HEK293T (cell line): ENCODE data around the gene ULBP1.
"Not testable (repeated sequence)": the region's sequence is repeated elsewhere in the genome, so short reads cannot be mapped to it uniquely, and the experiment has no call there.

Experiments used
- CTCF ChIA-PET: fragments of 350-600 bp; formaldehyde crosslinking; extraction: SDS; loops from one replicate; lab custom pipeline; 2021; ENCODE audit warnings: antibody characterized with exemption, inconsistent platforms; lab: Yijun Ruan, JAX
- POLR2A ChIA-PET: fragments of 350-600 bp; formaldehyde crosslinking; extraction: SDS; loops from one replicate; lab custom pipeline; 2020; ENCODE audit warnings: antibody characterized with exemption, inconsistent platforms; lab: Yijun Ruan, JAX
- DNase-seq: peaks from one replicate; pipeline ENCODE4 v3.0.0; 2012; ENCODE audit warnings: mixed read lengths; ENCODE audit errors: extremely low spot score
- ARNT ChIP-seq: fragments of 450-650 bp; IDR thresholded peaks from 2 replicates; pipeline ENCODE4 v1.6.1; 2017; ENCODE audit warnings: mild to moderate bottlenecking
- BHLHE40 ChIP-seq: fragments of 450-650 bp; IDR thresholded peaks from 2 replicates; pipeline ENCODE4 v1.6.1; 2016; ENCODE audit warnings: mild to moderate bottlenecking, moderate library complexity, borderline replicate concordance
- CTBP1 ChIP-seq: fragments of 450-650 bp; IDR thresholded peaks from 2 replicates; pipeline ENCODE4 v1.6.1; 2016; ENCODE audit warnings: borderline replicate concordance
- ELF4 ChIP-seq: fragments of 450-650 bp; IDR thresholded peaks from 2 replicates; pipeline ENCODE4 v1.6.1; 2017; ENCODE audit warnings: antibody characterized with exemption
- FOXA1 ChIP-seq: fragments of 450-650 bp; IDR thresholded peaks from 2 replicates; pipeline ENCODE4 v1.6.1; 2016; ENCODE audit warnings: mild to moderate bottlenecking
- FOXK2 ChIP-seq: fragments of 450-650 bp; IDR thresholded peaks from 2 replicates; pipeline ENCODE4 v1.6.1; 2016; ENCODE audit warnings: mild to moderate bottlenecking
- FOXM1 ChIP-seq: fragments of 450-650 bp; IDR thresholded peaks from 2 replicates; pipeline ENCODE4 v1.6.1; 2017; ENCODE audit warnings: mild to moderate bottlenecking, borderline replicate concordance
- HDGF ChIP-seq: fragments of 450-650 bp; IDR thresholded peaks from 2 replicates; pipeline ENCODE4 v1.6.1; 2017; ENCODE audit warnings: antibody characterized with exemption, borderline replicate concordance
- L3MBTL2 ChIP-seq: fragments of 450-650 bp; conservative IDR thresholded peaks from 2 replicates; pipeline ENCODE4 v1.6.1; 2016; ENCODE audit warnings: mild to moderate bottlenecking
- LEF1 ChIP-seq: fragments of 450-650 bp; IDR thresholded peaks from 2 replicates; pipeline ENCODE4 v1.6.1; 2017; ENCODE audit warnings: mild to moderate bottlenecking, borderline replicate concordance
- NFRKB ChIP-seq: fragments of 450-650 bp; IDR thresholded peaks from 2 replicates; pipeline ENCODE4 v1.6.1; 2016; ENCODE audit warnings: mild to moderate bottlenecking, moderate library complexity
- PKNOX1 ChIP-seq: fragments of 450-650 bp; IDR thresholded peaks from 2 replicates; pipeline ENCODE4 v1.6.1; 2016
- SP1 ChIP-seq: fragments of 450-650 bp; IDR thresholded peaks from 2 replicates; pipeline ENCODE4 v1.6.1; 2017
- SUZ12 ChIP-seq: fragments of 450-650 bp; IDR thresholded peaks from 2 replicates; pipeline ENCODE4 v1.6.1; 2016; ENCODE audit warnings: mild to moderate bottlenecking
- TARDBP ChIP-seq: fragments of 450-650 bp; IDR thresholded peaks from 2 replicates; pipeline ENCODE4 v1.6.1; 2016
- ZNF384 ChIP-seq: fragments of 450-650 bp; IDR thresholded peaks from 2 replicates; pipeline ENCODE4 v1.6.1; 2016

The ULBP1 gene

GRCh38 chr6:149988550-149989346 is 25.0 kb downstream of the ULBP1 start:
- DNase-seq: no peak
- TF ChIP-seq ELF4 (no peak), LEF1 (no peak), PKNOX1 (no peak), FOXM1 (no peak), FOXK2 (no peak), ZNF384 (no peak), SUZ12 (no peak), FOXA1 (no peak), SP1 (no peak), CTBP1 (no peak), NFRKB (no peak), TARDBP (no peak), L3MBTL2 (no peak), ARNT (no peak), BHLHE40 (no peak), HDGF (no peak)
- ChIA-PET CTCF (no interaction called here), POLR2A (interaction anchor here (0.6 to 1.6 kb wide), 2 partner anchors 25 to 1772 kb away, joined by 3 to 6 read pairs; partner anchors contain the start of gene ULBP1)

GRCh38 chr6:149990212-149990660 is 26.5 kb downstream of the ULBP1 start:
- ChIA-PET POLR2A (interaction anchor here (1.2 to 1.6 kb wide), 2 partner anchors 26 to 38 kb away, joined by 3 to 6 read pairs; partner anchors contain the start of gene ULBP1), CTCF (interaction anchor here (1.0 kb wide), 1 partner anchor 17 kb away, joined by 4 read pairs; no protein-coding TSS in a partner anchor)
- DNase-seq: peak; percentile 31
- no peak for TF ChIP-seq CTBP1
- TF ChIP-seq NFRKB: no peak
- no peak for TF ChIP-seq FOXK2
- no peak for TF ChIP-seq LEF1
- no peak for TF ChIP-seq ZNF384
- no peak for TF ChIP-seq ARNT
- TF ChIP-seq TARDBP: no peak
- no peak for TF ChIP-seq BHLHE40
- TF ChIP-seq FOXM1: no peak
- no peak for TF ChIP-seq FOXA1
- no peak for TF ChIP-seq L3MBTL2
- TF ChIP-seq PKNOX1: no peak
- TF ChIP-seq SP1: no peak
- TF ChIP-seq ELF4: no peak
- no peak for TF ChIP-seq HDGF
- no peak for TF ChIP-seq SUZ12

- CTCF ChIA-PET: interaction anchor here (0.9 kb wide), 1 partner anchor 16 kb away, joined by 3 read pairs; no protein-coding TSS in a partner anchor
- POLR2A ChIA-PET: interaction anchor here (1.2 kb wide), 2 partner anchors 15 to 39 kb away, joined by 3 read pairs; no protein-coding TSS in a partner anchor
- peak; percentile 69 for DNase-seq
- TF ChIP-seq L3MBTL2: peak; percentile 51
- 0 out of 2 replicates have a peak, but pooled peaks have one; percentile 39 for TF ChIP-seq LEF1
- TF ChIP-seq SP1: no peak
These were observed 27.1 kb downstream of the ULBP1 start for GRCh38 chr6:149990661-149991471.

- CTCF ChIA-PET: interaction anchor here (0.9 kb wide), 1 partner anchor 16 kb away, joined by 3 read pairs; no protein-coding TSS in a partner anchor
- POLR2A ChIA-PET: interaction anchor here (1.2 kb wide), 2 partner anchors 15 to 40 kb away, joined by 3 read pairs; no protein-coding TSS in a partner anchor
- not testable (repeated sequence) for DNase-seq
These were observed 27.7 kb downstream of the ULBP1 start for GRCh38 chr6:149991472-149991795.

GRCh38 chr6:149991838-149992237 is 28.1 kb downstream of the ULBP1 start:
- no peak for TF ChIP-seq ELF4
- no peak for TF ChIP-seq ARNT
- TF ChIP-seq FOXM1: no peak
- no peak for TF ChIP-seq FOXA1
- no peak for TF ChIP-seq L3MBTL2
- no peak for TF ChIP-seq CTBP1
- no peak for TF ChIP-seq TARDBP
- TF ChIP-seq PKNOX1: no peak
- TF ChIP-seq ZNF384: no peak
- no peak for TF ChIP-seq LEF1
- DNase-seq: no peak
- ChIA-PET CTCF (no interaction called here), POLR2A (interaction anchor here (1.2 kb wide), 1 partner anchor 14 kb away, joined by 3 read pairs; no protein-coding TSS in a partner anchor)

- ChIA-PET POLR2A (no interaction called here), CTCF (no interaction called here)
- TF ChIP-seq ARNT (no peak), HDGF (no peak), NFRKB (no peak), ZNF384 (no peak)
- DNase-seq: no peak
These were observed 31.6 kb downstream of the ULBP1 start for GRCh38 chr6:149995235-149995750.
